ENCODE results near the gene ZNF621.

The ZNF621 gene

DNA sequence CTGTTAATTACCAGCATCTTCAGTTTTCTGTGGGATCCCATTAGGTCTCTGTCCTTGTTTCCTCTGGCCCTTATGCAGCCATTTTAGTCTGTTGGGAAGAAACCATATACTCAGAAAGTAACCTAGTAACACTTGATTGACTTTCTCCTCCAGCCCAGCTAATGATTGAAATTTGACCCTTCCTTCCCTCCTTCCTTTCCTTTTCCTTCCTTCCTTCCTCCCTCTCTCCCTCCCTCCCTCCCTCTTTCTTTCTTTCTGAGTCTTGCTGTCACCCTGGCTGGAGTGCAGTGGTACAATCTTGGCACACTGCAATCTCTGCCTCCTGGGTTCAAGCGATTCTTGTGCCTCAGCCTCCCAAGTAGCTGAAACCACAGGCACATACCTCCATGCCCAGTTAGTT lies 24.8 kb upstream of the ZNF621 start:
- TF ChIP-seq ZNF155 (tag by site-specific recombination; IDR thresholded peaks at IDR 0.05) (no peak), ZNF174 (tag by site-specific recombination; IDR thresholded peaks at IDR 0.05) (no peak), GFI1B (tag by site-specific recombination; IDR thresholded peaks at IDR 0.05) (no peak), PRDM10 (tag by site-specific recombination; IDR thresholded peaks at IDR 0.05) (peak; percentile 53; the same call in 1 of the 2 replicates), ZSCAN16 (tag by site-specific recombination; IDR thresholded peaks at IDR 0.05) (no peak), YY2 (tag by site-specific recombination; IDR thresholded peaks at IDR 0.05) (no peak)
- no peaks in the 10 kb centered on the region for H3K4me1 ChIP-seq (ENCODE audit: control insufficient read depth, insufficient read depth, low read length)
- no peaks in the 10 kb centered on the region for H3K36me3 ChIP-seq (ENCODE audit: control insufficient read depth in 2 of 2, insufficient read depth in 1 of 2, low read length in 2 of 2)
- ChIA-PET POLR2A (no interaction called here), CTCF (no interaction called here)
- H3K27ac ChIP-seq (ENCODE audit: extremely low read depth, low read depth, low read length), result no peak overlapping the region
- no peaks in the 10 kb centered on the region for H3K9me3 ChIP-seq (ENCODE audit: control insufficient read depth, insufficient read depth, low read depth, low read length)
- no peak overlapping the region for H3K4me3 ChIP-seq (ENCODE audit: low read depth, low read length)

- Histone ChIP-seq H3K4me1 (ENCODE audit: control insufficient read depth, insufficient read depth, low read length) (no peaks in the 10 kb centered on the region), H3K36me3 (ENCODE audit: control insufficient read depth in 2 of 2, insufficient read depth in 1 of 2, low read length in 2 of 2) (no peaks in the 10 kb centered on the region), H3K27ac (ENCODE audit: extremely low read depth, low read depth, low read length) (no peak overlapping the region), H3K4me3 (ENCODE audit: low read depth, low read length) (no peak overlapping the region), H3K9me3 (ENCODE audit: control insufficient read depth, insufficient read depth, low read depth, low read length) (no peaks in the 10 kb centered on the region)
- POLR2A ChIA-PET, result interaction anchor here (0.7 kb wide), 1 partner anchor 118 kb away, joined by 3 read pairs; no protein-coding TSS in a partner anchor
- TF ChIP-seq ZNF529 (tag by site-specific recombination; IDR thresholded peaks at IDR 0.05; ENCODE audit: insufficient replicate concordance), result no peak
- TF ChIP-seq ZNF266 (tag by site-specific recombination; IDR thresholded peaks at IDR 0.05; ENCODE audit: low read depth), result no peak
- TF ChIP-seq ZNF600 (tag by site-specific recombination; IDR thresholded peaks at IDR 0.05), result no peak
- TF ChIP-seq ZNF843 (tag by site-specific recombination; IDR thresholded peaks at IDR 0.05), result no peak
- TF ChIP-seq ZNF335 (tag by site-specific recombination; conservative IDR thresholded peaks at IDR 0.05), result no peak
- TF ChIP-seq ZNF791 (tag by site-specific recombination; IDR thresholded peaks at IDR 0.05), result no peak
- TF ChIP-seq ZNF561 (tag by site-specific recombination; IDR thresholded peaks at IDR 0.05; ENCODE audit: borderline replicate concordance), result no peak
- TF ChIP-seq ZNF654 (tag by site-specific recombination; IDR thresholded peaks at IDR 0.05; ENCODE audit: low read depth), result no peak
- CTCF ChIA-PET, result interaction anchor here (0.7 kb wide), 1 partner anchor 174 kb away, joined by 3 read pairs; no protein-coding TSS in a partner anchor
Measured at GRCh38 chr3:40502034-40502433, 22.7 kb upstream of the ZNF621 start.

- no peak overlapping the region for H3K27ac ChIP-seq (ENCODE audit: extremely low read depth, low read depth, low read length)
- no peak overlapping the region for H3K4me3 ChIP-seq (ENCODE audit: low read depth, low read length)
- H3K36me3 ChIP-seq (ENCODE audit: control insufficient read depth in 2 of 2, insufficient read depth in 1 of 2, low read length in 2 of 2), result peaks cover 13 to 17% of the 10 kb centered on the region in 2 experiments; a peak in 2 of 3 replicates
- CTCF ChIA-PET, result interaction anchor here (0.6 to 2.3 kb wide), 7 partner anchors 10 to 1057 kb away, joined by 3 to 16 read pairs (median 4); partner anchors contain the start of gene ZNF621
- no peaks in the 10 kb centered on the region for H3K9me3 ChIP-seq (ENCODE audit: control insufficient read depth, insufficient read depth, low read depth, low read length)
- no peaks in the 10 kb centered on the region for H3K4me1 ChIP-seq (ENCODE audit: control insufficient read depth, insufficient read depth, low read length)
- POLR2A ChIA-PET, result interaction anchor here (1.2 to 3.2 kb wide), 4 partner anchors 20 to 48 kb away, joined by 4 to 41 read pairs (median 18); partner anchors contain the start of genes RPL14, ZNF619 and ZNF621
- TF ChIP-seq ZNF529 (tag by site-specific recombination; IDR thresholded peaks at IDR 0.05; ENCODE audit: insufficient replicate concordance) (no peak), ZNF324 (tag by site-specific recombination; IDR thresholded peaks at IDR 0.05) (no peak), ZNF302 (tag by site-specific recombination; IDR thresholded peaks at IDR 0.05; ENCODE audit: low read depth) (no peak), ZNF184 (tag by site-specific recombination; IDR thresholded peaks at IDR 0.05) (no peak), ZNF701 (tag by site-specific recombination; IDR thresholded peaks at IDR 0.05) (no peak), ZNF423 (tag by site-specific recombination; IDR thresholded peaks at IDR 0.05) (no peak), KLF1 (tag by site-specific recombination; IDR thresholded peaks at IDR 0.05) (no peak), ZNF629 (tag by site-specific recombination; IDR thresholded peaks at IDR 0.05) (peak; percentile 40; the same call in 1 of the 2 replicates), HIC1 (tag by site-specific recombination; IDR thresholded peaks at IDR 0.05) (no peak), ZBTB21 (tag by site-specific recombination; IDR thresholded peaks at IDR 0.05) (0 out of 2 replicates have a peak, but pooled peaks have one; percentile 29), ZNF501 (tag by site-specific recombination; IDR thresholded peaks at IDR 0.05) (no peak), ZNF785 (tag by site-specific recombination; IDR thresholded peaks at IDR 0.05) (no peak), ZNF23 (tag by site-specific recombination; IDR thresholded peaks at IDR 0.05; ENCODE audit: borderline replicate concordance) (no peak), ZNF223 (tag by site-specific recombination; IDR thresholded peaks at IDR 0.05) (no peak), ZNF155 (tag by site-specific recombination; IDR thresholded peaks at IDR 0.05) (no peak)
Measured at GRCh38 chr3:40504636-40505430, 19.9 kb upstream of the ZNF621 start.
